ENCODE measurements around the gene NFATC2.

NFATC2 gene

DNA sequence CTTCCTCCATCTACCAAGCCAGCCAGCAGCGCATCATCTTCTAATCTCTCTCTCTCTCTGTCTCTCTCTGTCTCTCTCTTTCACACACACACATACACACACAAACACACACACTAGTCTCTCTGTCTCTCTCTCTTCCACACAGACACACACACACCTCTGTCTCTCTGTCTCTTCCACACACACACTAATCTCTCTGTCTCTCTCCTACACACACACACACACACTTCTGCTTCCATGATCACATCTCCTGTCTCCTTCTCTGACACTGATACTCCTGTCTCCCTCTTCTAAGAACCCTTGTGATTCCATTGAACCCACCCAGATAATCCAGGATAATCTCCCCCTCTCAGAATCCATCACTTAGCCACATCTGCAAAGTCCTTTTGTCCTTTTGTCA, 181.3 kb downstream of the NFATC2 start:
- Histone ChIP-seq H3K4me1 (ENCODE audit: control insufficient read depth in 5 of 5, insufficient read depth in 5 of 5, low read length in 5 of 5) (peaks cover 0 to 5% (median 0%) of the 10 kb centered on the region in 5 donors), H3K27me3 (ENCODE audit: control insufficient read depth in 5 of 5, insufficient read depth in 4 of 5, low read length in 5 of 5) (peaks cover 0 to 10% (median 2%) of the 10 kb centered on the region in 5 donors), H3K9me3 (ENCODE audit: control insufficient read depth in 5 of 5, low read length in 5 of 5) (peaks cover 6 to 12% (median 8%) of the 10 kb centered on the region in 5 donors), H3K27ac (ENCODE audit: low read depth, low read length) (no peak overlapping the region), H3K36me3 (ENCODE audit: control insufficient read depth in 5 of 5, insufficient read depth in 5 of 5, low read length in 5 of 5) (no peaks in the 10 kb centered on the region), H3K4me3 (ENCODE audit: low read depth in 1 of 5, low read length in 5 of 5) (no peak overlapping the region), H3K9ac (ENCODE audit: low read length in 5 of 5) (no peak overlapping the region)

DNA sequence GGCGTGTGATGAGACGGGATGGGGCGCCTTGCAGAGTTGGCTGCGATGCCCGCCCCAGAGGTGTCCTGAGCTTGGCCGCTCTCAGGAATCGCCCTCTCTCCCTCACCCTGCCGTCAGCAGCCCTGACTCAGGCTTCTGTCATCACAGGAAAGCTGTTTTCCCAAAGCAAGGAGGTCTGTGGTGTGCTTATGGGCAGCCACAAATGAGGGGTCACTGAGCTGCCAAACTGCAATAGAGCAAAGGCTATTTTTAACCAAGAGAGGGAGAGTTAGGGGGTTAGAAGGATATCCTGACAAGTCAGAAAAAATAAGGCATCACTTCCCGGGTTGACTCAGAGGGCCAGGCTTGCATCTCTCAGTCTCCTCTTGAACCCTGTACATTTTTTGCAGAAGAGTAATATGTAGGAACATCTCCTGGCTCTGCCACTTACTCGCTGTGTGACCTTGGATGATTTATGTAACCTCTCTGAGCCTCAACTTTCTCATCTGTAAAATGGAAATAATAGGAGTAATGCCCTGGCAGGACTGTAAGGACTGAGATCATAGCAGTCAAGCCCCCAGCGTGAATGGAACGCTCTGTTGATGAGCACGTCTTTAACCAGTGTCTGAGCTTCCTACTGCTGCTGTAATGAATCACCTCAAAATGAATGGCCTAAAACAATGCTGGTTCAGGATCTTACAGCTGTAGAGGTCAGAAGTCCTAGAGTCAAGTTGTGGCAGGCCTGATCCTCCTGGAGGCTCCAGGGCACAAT, 181.9 kb downstream of the NFATC2 start:
- Histone ChIP-seq H3K9me3 (ENCODE audit: control insufficient read depth in 5 of 5, low read length in 5 of 5) (peaks cover 6 to 12% (median 8%) of the 10 kb centered on the region in 5 donors), H3K4me1 (ENCODE audit: control insufficient read depth in 5 of 5, insufficient read depth in 5 of 5, low read length in 5 of 5) (peaks cover 0 to 1% (median 0%) of the 10 kb centered on the region in 5 donors), H3K9ac (ENCODE audit: low read length in 5 of 5) (no peak overlapping the region), H3K4me3 (ENCODE audit: low read depth in 1 of 5, low read length in 5 of 5) (no peak overlapping the region), H3K27ac (ENCODE audit: low read depth, low read length) (no peak overlapping the region), H3K36me3 (ENCODE audit: control insufficient read depth in 5 of 5, insufficient read depth in 5 of 5, low read length in 5 of 5) (no peaks in the 10 kb centered on the region), H3K27me3 (ENCODE audit: control insufficient read depth in 5 of 5, insufficient read depth in 4 of 5, low read length in 5 of 5) (peaks cover 0 to 6% (median 0%) of the 10 kb centered on the region in 5 donors)

DNA sequence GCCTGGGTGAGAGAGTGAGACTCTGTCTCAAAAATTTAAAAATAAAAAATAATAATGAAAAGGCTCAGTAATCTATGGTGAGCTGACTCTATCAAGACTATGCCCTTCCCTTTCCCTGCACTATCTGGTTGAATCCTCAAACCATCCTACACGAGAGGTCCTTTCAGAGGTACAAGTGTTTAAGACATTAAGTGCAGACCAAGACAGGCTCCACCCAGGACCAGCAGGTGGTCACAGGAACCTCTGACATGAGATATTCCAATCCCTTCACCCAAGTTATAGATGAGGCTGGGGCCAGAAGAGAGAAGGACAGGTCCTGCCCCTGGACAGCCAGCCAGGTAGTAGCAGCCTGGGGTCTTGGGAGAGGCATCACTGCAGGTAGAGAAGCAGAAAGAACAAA, 182.6 kb downstream of the NFATC2 start:
- H3K9me3 ChIP-seq (ENCODE audit: control insufficient read depth in 5 of 5, low read length in 5 of 5): peaks cover 6 to 12% (median 8%) of the 10 kb centered on the region in 5 donors
- no peak overlapping the region for H3K4me3 ChIP-seq (ENCODE audit: low read depth in 1 of 5, low read length in 5 of 5)
- no peak overlapping the region for H3K9ac ChIP-seq (ENCODE audit: low read length in 5 of 5)
- no peaks in the 10 kb centered on the region for H3K36me3 ChIP-seq (ENCODE audit: control insufficient read depth in 5 of 5, insufficient read depth in 5 of 5, low read length in 5 of 5)
- H3K4me1 ChIP-seq (ENCODE audit: control insufficient read depth in 5 of 5, insufficient read depth in 5 of 5, low read length in 5 of 5): no peaks in the 10 kb centered on the region
- H3K27me3 ChIP-seq (ENCODE audit: control insufficient read depth in 5 of 5, insufficient read depth in 4 of 5, low read length in 5 of 5): peaks cover 0 to 4% (median 0%) of the 10 kb centered on the region in 5 donors
- H3K27ac ChIP-seq (ENCODE audit: low read depth, low read length): no peak overlapping the region

DNA sequence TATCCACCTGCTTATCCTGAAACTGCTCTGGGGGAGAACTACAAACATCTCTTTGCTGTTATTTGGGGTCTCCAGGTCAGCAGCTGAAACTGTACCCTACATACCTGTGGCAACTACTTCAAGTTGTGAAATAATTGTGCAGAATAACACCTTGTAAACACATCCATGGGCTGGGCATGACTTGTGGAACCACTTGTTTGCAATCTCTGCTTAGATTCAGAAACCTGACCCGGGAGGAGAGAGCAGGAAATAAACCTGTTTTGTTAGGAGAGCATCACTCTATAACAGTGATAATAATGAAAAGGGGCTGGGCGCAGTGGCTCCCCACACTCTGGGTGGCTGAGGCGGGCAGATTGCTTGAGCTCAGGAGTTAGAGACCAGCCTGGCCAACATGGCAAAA, 183.1 kb downstream of the NFATC2 start:
- H3K4me3 ChIP-seq (ENCODE audit: low read depth in 1 of 5, low read length in 5 of 5): no peak overlapping the region
- peaks cover 0 to 4% (median 0%) of the 10 kb centered on the region in 5 donors for H3K27me3 ChIP-seq (ENCODE audit: control insufficient read depth in 5 of 5, insufficient read depth in 4 of 5, low read length in 5 of 5)
- no peak overlapping the region for H3K9ac ChIP-seq (ENCODE audit: low read length in 5 of 5)
- H3K27ac ChIP-seq (ENCODE audit: low read depth, low read length): no peak overlapping the region
- no peaks in the 10 kb centered on the region for H3K4me1 ChIP-seq (ENCODE audit: control insufficient read depth in 5 of 5, insufficient read depth in 5 of 5, low read length in 5 of 5)
- H3K9me3 ChIP-seq (ENCODE audit: control insufficient read depth in 5 of 5, low read length in 5 of 5): peaks cover 6 to 12% (median 8%) of the 10 kb centered on the region in 5 donors
- no peaks in the 10 kb centered on the region for H3K36me3 ChIP-seq (ENCODE audit: control insufficient read depth in 5 of 5, insufficient read depth in 5 of 5, low read length in 5 of 5)

DNA sequence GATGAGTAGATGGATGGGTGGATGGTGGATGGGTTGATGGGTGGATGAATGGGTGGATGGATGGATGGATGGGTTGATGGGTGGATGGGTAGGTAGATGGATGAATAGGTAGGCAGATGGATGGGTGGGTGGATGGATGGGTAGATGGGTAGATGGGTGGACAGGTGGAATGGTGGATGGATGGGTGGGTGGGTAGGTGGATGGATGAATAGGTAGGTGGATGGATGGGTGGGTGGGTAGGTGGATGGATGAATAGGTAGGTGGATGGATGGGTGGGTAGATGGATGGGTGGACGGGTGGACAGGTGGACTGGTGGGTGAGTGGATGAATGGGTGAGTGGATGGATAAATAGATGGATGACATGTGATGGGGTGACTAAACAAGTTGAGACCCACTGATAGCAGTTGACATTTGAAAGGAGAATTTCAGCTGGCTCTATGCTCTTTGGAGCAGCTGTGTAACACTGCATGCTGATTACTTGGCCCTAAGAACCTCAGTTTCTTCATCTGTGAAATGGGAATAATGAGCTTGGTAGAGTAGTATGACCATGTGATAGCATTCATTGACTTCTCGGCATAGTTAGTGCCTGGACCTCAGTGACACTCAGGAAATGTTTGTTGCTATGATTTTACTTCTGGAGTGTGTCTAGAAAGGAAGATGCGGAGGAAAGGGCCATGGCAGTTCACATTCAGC, 184.3 kb downstream of the NFATC2 start:
- H3K36me3 ChIP-seq (ENCODE audit: control insufficient read depth in 5 of 5, insufficient read depth in 5 of 5, low read length in 5 of 5): no peaks in the 10 kb centered on the region
- peaks cover 0 to 4% (median 0%) of the 10 kb centered on the region in 5 donors for H3K27me3 ChIP-seq (ENCODE audit: control insufficient read depth in 5 of 5, insufficient read depth in 4 of 5, low read length in 5 of 5)
- no peak overlapping the region for H3K27ac ChIP-seq (ENCODE audit: low read depth, low read length)
- no peak overlapping the region for H3K9ac ChIP-seq (ENCODE audit: low read length in 5 of 5)
- no peaks in the 10 kb centered on the region for H3K4me1 ChIP-seq (ENCODE audit: control insufficient read depth in 5 of 5, insufficient read depth in 5 of 5, low read length in 5 of 5)
- no peak overlapping the region for H3K4me3 ChIP-seq (ENCODE audit: low read depth in 1 of 5, low read length in 5 of 5)
- peaks cover 0 to 3% (median under 1%) of the 10 kb centered on the region in 5 donors for H3K9me3 ChIP-seq (ENCODE audit: control insufficient read depth in 5 of 5, low read length in 5 of 5)

DNA sequence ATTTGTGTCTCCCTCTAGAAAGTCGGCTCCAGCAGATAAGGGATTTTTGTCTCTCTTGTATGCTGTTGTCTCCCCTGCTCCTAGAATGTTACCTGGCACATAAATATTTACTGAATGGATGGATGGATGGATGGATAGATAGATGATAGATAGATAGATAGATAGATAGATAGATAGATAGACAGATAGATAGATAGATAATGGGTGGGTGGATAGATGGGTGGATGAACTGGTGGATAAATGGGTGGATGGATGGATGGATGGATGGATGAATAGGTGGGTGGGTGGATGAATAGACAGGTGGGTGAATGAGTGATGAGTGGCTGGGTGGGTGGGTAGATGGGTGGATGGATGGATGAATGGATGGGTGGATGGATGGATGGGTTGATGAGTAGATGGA, 185.0 kb downstream of the NFATC2 start:
- Histone ChIP-seq H3K4me1 (ENCODE audit: control insufficient read depth in 5 of 5, insufficient read depth in 5 of 5, low read length in 5 of 5) (no peaks in the 10 kb centered on the region), H3K27me3 (ENCODE audit: control insufficient read depth in 5 of 5, insufficient read depth in 4 of 5, low read length in 5 of 5) (peaks cover 0 to 4% (median 0%) of the 10 kb centered on the region in 5 donors), H3K4me3 (ENCODE audit: low read depth in 1 of 5, low read length in 5 of 5) (no peak overlapping the region), H3K9me3 (ENCODE audit: control insufficient read depth in 5 of 5, low read length in 5 of 5) (no peaks in the 10 kb centered on the region), H3K36me3 (ENCODE audit: control insufficient read depth in 5 of 5, insufficient read depth in 5 of 5, low read length in 5 of 5) (no peaks in the 10 kb centered on the region), H3K9ac (ENCODE audit: low read length in 5 of 5) (no peak overlapping the region), H3K27ac (ENCODE audit: low read depth, low read length) (no peak overlapping the region)

DNA sequence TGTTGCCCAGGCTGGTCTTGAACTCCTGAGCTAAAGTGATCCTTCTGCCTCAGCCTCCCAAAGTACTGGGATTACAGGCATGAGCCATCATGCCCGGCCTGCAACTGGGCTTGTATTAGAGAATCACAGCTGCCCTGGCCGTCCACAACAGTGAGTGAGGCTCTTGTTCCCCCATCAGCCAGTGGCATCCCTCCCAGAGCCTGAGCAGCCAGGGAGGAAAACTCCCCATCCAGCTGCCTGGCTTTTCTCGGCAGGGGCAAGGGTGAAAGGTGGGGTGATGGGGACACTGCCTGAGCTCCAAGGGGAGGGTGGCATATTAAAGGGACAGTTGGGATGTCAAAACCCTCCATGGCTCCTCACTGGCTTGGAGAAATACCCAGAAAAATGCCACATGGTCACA, 185.6 kb downstream of the NFATC2 start:
- Histone ChIP-seq H3K27ac (ENCODE audit: low read depth, low read length) (no peak overlapping the region), H3K4me1 (ENCODE audit: control insufficient read depth in 5 of 5, insufficient read depth in 5 of 5, low read length in 5 of 5) (no peaks in the 10 kb centered on the region), H3K9ac (ENCODE audit: low read length in 5 of 5) (no peak overlapping the region), H3K27me3 (ENCODE audit: control insufficient read depth in 5 of 5, insufficient read depth in 4 of 5, low read length in 5 of 5) (peaks cover 0 to 4% (median 0%) of the 10 kb centered on the region in 5 donors), H3K4me3 (ENCODE audit: low read depth in 1 of 5, low read length in 5 of 5) (no peak overlapping the region), H3K9me3 (ENCODE audit: control insufficient read depth in 5 of 5, low read length in 5 of 5) (no peaks in the 10 kb centered on the region), H3K36me3 (ENCODE audit: control insufficient read depth in 5 of 5, insufficient read depth in 5 of 5, low read length in 5 of 5) (no peaks in the 10 kb centered on the region)

DNA sequence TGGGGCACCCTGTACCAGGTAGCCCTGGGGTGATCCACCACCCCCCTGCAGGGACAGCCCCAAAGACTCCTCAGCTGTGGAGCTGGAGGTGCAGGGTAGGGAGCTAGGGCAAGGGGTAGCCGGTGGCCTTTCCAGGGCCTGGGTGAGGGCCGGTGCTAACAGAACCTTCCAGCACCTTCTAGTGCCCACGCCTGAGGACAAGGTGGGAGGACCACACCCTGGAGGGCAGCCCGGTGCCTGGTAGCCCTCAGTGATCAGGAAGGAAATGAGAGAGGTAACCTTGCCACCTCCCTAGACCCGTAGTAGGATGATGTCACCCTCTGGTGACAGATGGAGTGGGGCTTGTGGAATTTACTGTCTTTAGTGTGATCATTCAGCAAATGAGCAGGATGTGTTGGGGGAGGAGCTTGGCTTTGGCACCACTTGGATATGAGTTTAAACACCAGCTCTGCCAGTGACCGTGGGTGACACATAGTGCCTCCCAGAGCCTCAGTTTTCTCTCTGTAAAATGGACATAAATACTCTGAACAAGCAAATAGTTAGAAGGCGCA, 187.7 kb downstream of the NFATC2 start:
- Histone ChIP-seq H3K9me3 (ENCODE audit: control insufficient read depth in 5 of 5, low read length in 5 of 5) (no peaks in the 10 kb centered on the region), H3K27ac (ENCODE audit: low read depth, low read length) (no peak overlapping the region)

DNA sequence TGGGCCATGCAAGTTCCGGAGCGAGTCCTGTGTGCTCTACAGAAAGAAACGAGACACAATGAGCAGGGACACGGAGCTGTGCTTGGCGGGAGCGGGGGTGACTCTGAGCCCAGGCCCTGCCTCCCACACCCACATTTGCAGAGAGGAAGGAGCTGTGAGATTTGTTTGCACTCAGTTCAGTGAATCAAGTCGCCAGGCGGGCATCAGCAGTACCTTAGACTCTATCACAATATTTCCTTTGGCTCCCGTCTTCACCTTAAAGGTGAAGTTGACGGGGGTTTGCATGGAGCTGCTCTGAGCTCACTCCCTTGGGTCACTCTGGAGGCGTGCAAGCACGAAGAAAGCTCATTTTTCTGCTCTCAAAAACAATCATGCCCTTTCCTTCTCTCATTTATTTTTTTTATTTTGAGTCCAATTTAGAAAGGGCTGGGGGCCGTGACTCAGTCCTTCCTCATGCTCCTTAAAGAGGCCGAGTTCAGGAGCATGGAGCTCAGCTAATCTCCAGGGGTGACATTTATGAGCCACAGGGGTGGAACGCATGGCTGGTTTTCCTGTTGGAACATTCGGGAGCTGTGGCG, 188.2 kb downstream of the NFATC2 start:
- peaks cover 0 to 4% (median 0%) of the 10 kb centered on the region in 5 donors for H3K27me3 ChIP-seq (ENCODE audit: control insufficient read depth in 5 of 5, insufficient read depth in 4 of 5, low read length in 5 of 5)
- no peak overlapping the region for H3K27ac ChIP-seq (ENCODE audit: low read depth, low read length)
- H3K4me3 ChIP-seq (ENCODE audit: low read depth in 1 of 5, low read length in 5 of 5): no peak overlapping the region
- H3K36me3 ChIP-seq (ENCODE audit: control insufficient read depth in 5 of 5, insufficient read depth in 5 of 5, low read length in 5 of 5): no peaks in the 10 kb centered on the region
- H3K9me3 ChIP-seq (ENCODE audit: control insufficient read depth in 5 of 5, low read length in 5 of 5): no peaks in the 10 kb centered on the region
- H3K4me1 ChIP-seq (ENCODE audit: control insufficient read depth in 5 of 5, insufficient read depth in 5 of 5, low read length in 5 of 5): no peaks in the 10 kb centered on the region
- H3K9ac ChIP-seq (ENCODE audit: low read length in 5 of 5): no peak overlapping the region

More for the DNA sequence above, 187.7 kb downstream of the NFATC2 start:
- Histone ChIP-seq H3K4me1 (ENCODE audit: control insufficient read depth in 5 of 5, insufficient read depth in 5 of 5, low read length in 5 of 5) (no peaks in the 10 kb centered on the region), H3K36me3 (ENCODE audit: control insufficient read depth in 5 of 5, insufficient read depth in 5 of 5, low read length in 5 of 5) (no peaks in the 10 kb centered on the region), H3K4me3 (ENCODE audit: low read depth in 1 of 5, low read length in 5 of 5) (no peak overlapping the region), H3K9ac (ENCODE audit: low read length in 5 of 5) (no peak overlapping the region), H3K27me3 (ENCODE audit: control insufficient read depth in 5 of 5, insufficient read depth in 4 of 5, low read length in 5 of 5) (peaks cover 0 to 4% (median 0%) of the 10 kb centered on the region in 5 donors)

DNA sequence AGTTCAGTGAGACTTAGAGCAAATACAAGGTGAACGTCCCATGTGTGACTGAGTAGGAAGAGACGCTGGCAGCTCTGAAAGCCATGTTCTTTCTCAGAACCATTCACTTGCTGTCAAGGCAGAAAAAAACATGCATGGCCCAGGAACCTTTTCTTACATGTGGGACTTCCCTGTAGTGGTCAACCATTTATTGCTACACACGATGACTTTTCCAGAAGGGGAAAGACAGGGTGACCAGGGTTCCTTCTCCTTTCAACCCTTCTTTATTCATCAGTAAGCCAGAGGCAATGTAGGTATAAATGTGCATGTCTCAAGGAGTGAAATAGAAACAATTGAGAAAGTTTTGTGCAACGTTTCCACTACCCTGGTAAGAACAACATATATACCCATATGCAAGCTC, 189.0 kb downstream of the NFATC2 start:
- peaks cover 0 to 2% (median 0%) of the 10 kb centered on the region in 5 donors for H3K27me3 ChIP-seq (ENCODE audit: control insufficient read depth in 5 of 5, insufficient read depth in 4 of 5, low read length in 5 of 5)
- no peaks in the 10 kb centered on the region for H3K36me3 ChIP-seq (ENCODE audit: control insufficient read depth in 5 of 5, insufficient read depth in 5 of 5, low read length in 5 of 5)
- no peak overlapping the region for H3K27ac ChIP-seq (ENCODE audit: low read depth, low read length)
- H3K9me3 ChIP-seq (ENCODE audit: control insufficient read depth in 5 of 5, low read length in 5 of 5): no peaks in the 10 kb centered on the region
- H3K4me1 ChIP-seq (ENCODE audit: control insufficient read depth in 5 of 5, insufficient read depth in 5 of 5, low read length in 5 of 5): no peaks in the 10 kb centered on the region
- no peak overlapping the region for H3K9ac ChIP-seq (ENCODE audit: low read length in 5 of 5)
- H3K4me3 ChIP-seq (ENCODE audit: low read depth in 1 of 5, low read length in 5 of 5): no peak overlapping the region
